Measurements from ENCODE around the gene RNF43.

Gene RNF43

GRCh38 chr17:58396173-58396572, 21.2 kb downstream of the RNF43 start:
- TF ChIP-seq, protein P1, sequence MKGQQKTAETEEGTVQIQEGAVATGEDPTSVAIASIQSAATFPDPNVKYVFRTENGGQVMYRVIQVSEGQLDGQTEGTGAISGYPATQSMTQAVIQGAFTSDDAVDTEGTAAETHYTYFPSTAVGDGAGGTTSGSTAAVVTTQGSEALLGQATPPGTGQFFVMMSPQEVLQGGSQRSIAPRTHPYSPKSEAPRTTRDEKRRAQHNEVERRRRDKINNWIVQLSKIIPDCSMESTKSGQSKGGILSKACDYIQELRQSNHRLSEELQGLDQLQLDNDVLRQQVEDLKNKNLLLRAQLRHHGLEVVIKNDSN (IDR thresholded peaks at IDR 0.05) = no peak
- TF ChIP-seq YY1 (IDR thresholded peaks at IDR 0.05; ENCODE audit: low read depth) = no peak
- no peak for TF ChIP-seq CREB1 (IDR thresholded peaks at IDR 0.05; ENCODE audit: low read depth)
- TF ChIP-seq NFIC (IDR thresholded peaks at IDR 0.05) = no peak
- no peak for TF ChIP-seq REST (IDR thresholded peaks at IDR 0.05; ENCODE audit: low read depth)
- no peak for TF ChIP-seq EP300 (IDR thresholded peaks at IDR 0.05; ENCODE audit: borderline replicate concordance)
- no peak for TF ChIP-seq TAF1 (IDR thresholded peaks at IDR 0.05; ENCODE audit: low read depth)
- TF ChIP-seq EGR1 (IDR thresholded peaks at IDR 0.05) = no peak
- TF ChIP-seq RAD21 (IDR thresholded peaks at IDR 0.05; ENCODE audit: low read depth) = no peak
- no peak for TF ChIP-seq CEBPB (IDR thresholded peaks at IDR 0.05)

DNA sequence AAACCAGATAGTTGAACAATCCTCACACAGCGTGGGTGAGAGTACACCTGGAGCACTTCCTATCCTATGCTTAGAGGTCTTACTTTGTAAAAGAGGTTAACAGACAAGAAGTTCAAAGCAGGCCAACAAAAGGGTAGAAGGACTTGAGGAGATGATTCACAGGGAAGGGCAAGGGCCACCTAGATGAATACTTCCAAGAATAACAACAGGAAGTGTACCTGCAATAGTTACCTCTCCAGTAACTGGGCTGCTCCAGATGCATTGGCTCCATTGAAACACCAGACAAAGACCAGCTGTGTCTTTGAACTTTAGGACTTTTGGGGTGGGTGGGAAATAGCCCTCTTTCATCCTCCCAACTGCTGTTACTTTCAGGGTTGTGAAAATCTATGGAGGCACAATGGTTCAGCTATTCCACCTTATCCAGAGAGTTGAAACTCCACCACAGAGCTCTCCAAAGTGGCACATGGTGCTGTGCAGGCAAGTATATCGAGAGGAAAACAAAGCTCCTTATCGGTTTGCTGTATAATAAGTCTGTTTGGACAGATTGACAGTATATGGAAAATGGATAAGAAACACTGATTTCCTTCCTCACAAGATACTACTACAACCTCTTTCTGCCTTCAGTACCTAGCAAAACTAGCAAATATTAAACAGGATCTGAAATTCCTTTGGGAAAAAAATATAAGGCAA, 22.7 kb downstream of the RNF43 start:
- TF ChIP-seq TCF12 (IDR thresholded peaks at IDR 0.05; ENCODE audit: low read depth) (no peak), NFIC (IDR thresholded peaks at IDR 0.05) (no peak), EP300 (IDR thresholded peaks at IDR 0.05; ENCODE audit: borderline replicate concordance) (no peak), CEBPB (IDR thresholded peaks at IDR 0.05) (no peak)
- TF ChIP-seq, protein P1 (IDR thresholded peaks at IDR 0.05) = no peak

GRCh38 chr17:58391302-58391984, 25.9 kb downstream of the RNF43 start:
- TF ChIP-seq RAD21 (IDR thresholded peaks at IDR 0.05; ENCODE audit: low read depth) (peak; percentile 7; the same call in 1 of the 2 replicates), YY1 (IDR thresholded peaks at IDR 0.05; ENCODE audit: low read depth) (0 out of 2 replicates have a peak, but pooled peaks have one; percentile 24), CEBPB (IDR thresholded peaks at IDR 0.05) (peak; percentile 11; the same call in 1 of the 2 replicates), FOXM1 (IDR thresholded peaks at IDR 0.05; ENCODE audit: borderline replicate concordance, low read depth) (no peak), TCF12 (IDR thresholded peaks at IDR 0.05; ENCODE audit: low read depth) (peak; percentile 89), TEAD4 (IDR thresholded peaks at IDR 0.05) (peak; percentile 80), CREB1 (IDR thresholded peaks at IDR 0.05; ENCODE audit: low read depth) (no peak), MAX (IDR thresholded peaks at IDR 0.05) (0 out of 2 replicates have a peak, but pooled peaks have one; percentile 11), TAF1 (IDR thresholded peaks at IDR 0.05; ENCODE audit: low read depth) (no peak), ZBTB7A (IDR thresholded peaks at IDR 0.05; ENCODE audit: low read depth) (peak; percentile 59; the same call in 1 of the 2 replicates), EP300 (IDR thresholded peaks at IDR 0.05; ENCODE audit: borderline replicate concordance) (peak; percentile 84), EGR1 (IDR thresholded peaks at IDR 0.05) (no peak), NFIC (IDR thresholded peaks at IDR 0.05) (peak; percentile 95), REST (IDR thresholded peaks at IDR 0.05; ENCODE audit: low read depth) (no peak)
- TF ChIP-seq, protein P1 (IDR thresholded peaks at IDR 0.05) = no peak

GRCh38 chr17:58390884-58391283, 26.4 kb downstream of the RNF43 start:
- no peak for TF ChIP-seq TAF1 (IDR thresholded peaks at IDR 0.05; ENCODE audit: low read depth)
- TF ChIP-seq TEAD4 (IDR thresholded peaks at IDR 0.05) = no peak
- no peak for TF ChIP-seq YY1 (IDR thresholded peaks at IDR 0.05; ENCODE audit: low read depth)
- no peak for TF ChIP-seq EP300 (IDR thresholded peaks at IDR 0.05; ENCODE audit: borderline replicate concordance)
- TF ChIP-seq REST (IDR thresholded peaks at IDR 0.05; ENCODE audit: low read depth) = no peak
- TF ChIP-seq FOXM1 (IDR thresholded peaks at IDR 0.05; ENCODE audit: borderline replicate concordance, low read depth) = no peak
- no peak for TF ChIP-seq MAX (IDR thresholded peaks at IDR 0.05)
- no peak for TF ChIP-seq TCF12 (IDR thresholded peaks at IDR 0.05; ENCODE audit: low read depth)
- no peak for TF ChIP-seq NFIC (IDR thresholded peaks at IDR 0.05)
- no peak for TF ChIP-seq CREB1 (IDR thresholded peaks at IDR 0.05; ENCODE audit: low read depth)
- no peak for TF ChIP-seq EGR1 (IDR thresholded peaks at IDR 0.05)
- TF ChIP-seq RAD21 (IDR thresholded peaks at IDR 0.05; ENCODE audit: low read depth) = no peak
- TF ChIP-seq, protein P1 (IDR thresholded peaks at IDR 0.05) = no peak
